Kidney (tissue), 14 donors: ENCODE measurements around the gene NT5C2. TPM values are rescaled to one million over a fixed set of nuclear protein-coding genes. Genes with fewer than 3 reads are reported as not detected.

Experiments used
- DNase-seq, 5 donors: peaks; one replicate each; pipeline ENCODE4 v3.0.0-alpha.2; 2013 to 2020
- FAIRE-seq: peaks from 2 replicates; lab custom pipeline; 2012; peaks lifted over from hg19 to GRCh38; lab: Jason Lieb, UNC
- H3K27ac ChIP-seq, 2 donors: one replicate each; pipeline ENCODE4 v1.7.0; 2013; ENCODE audit warnings: low read depth in 2 of 2, low read length in 2 of 2, inconsistent platforms in 1 of 2
- H3K27me3 ChIP-seq: one replicate; pipeline ENCODE4 v1.7.1; 2013; ENCODE audit warnings: low read length, inconsistent platforms; ENCODE audit not compliant: control insufficient read depth, insufficient read depth
- H3K36me3 ChIP-seq, 3 donors: one replicate each; pipeline versions ENCODE4 v1.7.0 to v1.7.1; 2013; ENCODE audit warnings: low read length in 3 of 3, control low read depth in 1 of 3, inconsistent platforms in 1 of 3; ENCODE audit not compliant: insufficient read depth in 3 of 3, control insufficient read depth in 2 of 3
- H3K4me1 ChIP-seq, 3 donors: one replicate each; pipeline versions ENCODE4 v1.7.0 to v1.7.1; 2013; ENCODE audit warnings: low read length in 3 of 3, inconsistent platforms in 1 of 3, low read depth in 1 of 3; ENCODE audit not compliant: control insufficient read depth in 2 of 3, insufficient read depth in 2 of 3
- H3K4me3 ChIP-seq, 3 donors: one replicate each; pipeline versions ENCODE4 v1.7.0 to v1.8.1; 2013; ENCODE audit warnings: low read length in 3 of 3, control low read depth in 1 of 3, inconsistent platforms in 1 of 3
- H3K9ac ChIP-seq, 3 donors: one replicate each; pipeline versions ENCODE4 v1.7.0 to v1.7.1; 2013; ENCODE audit warnings: low read length in 3 of 3, control low read depth in 1 of 3, inconsistent platforms in 1 of 3
- H3K9me3 ChIP-seq, 3 donors: one replicate each; pipeline versions ENCODE4 v1.7.0 to v1.7.1; 2013; ENCODE audit warnings: low read length in 3 of 3, control low read depth in 1 of 3, inconsistent platforms in 1 of 3; ENCODE audit not compliant: control insufficient read depth in 2 of 3, insufficient read depth in 1 of 3
- CTCF ChIP-seq: IDR thresholded peaks from 3 replicates; pipeline ENCODE4 v1.5.1; 2012; ENCODE audit warnings: mild to moderate bottlenecking, moderate library complexity, borderline replicate concordance; ENCODE audit not compliant: insufficient read depth; ENCODE audit errors: extremely low read depth
- intact Hi-C: fragments of 100-400 bp; cut with DNase I; formaldehyde crosslinking; loops from one replicate; pipeline ENCODE4 v1.11.1; 2022
- polyA plus RNA-seq: library from polyadenylated mRNA; stranded (reverse); fragments of 350-450 nt; fragmentation: Illumina TruSeq; extraction: RNeasy Lipid Tissue Mini Kit (QIAGEN cat#74804); gene quantifications from one replicate; pipeline ENCODE4 v1.2.3, GENCODE V29; 2014; ENCODE audit warnings: low read depth, low replicate concordance; ENCODE audit not compliant: insufficient read depth
- total RNA-seq: library from RNA; stranded (reverse); fragmentation: NEBNext Ultra II Directional; extraction: Animal tissue kit (Norgen Biotek cat#: 25700); gene quantifications from one replicate; pipeline ENCODE4 v1.2.1, GENCODE V29; 2021
- donor health status: control.
- donor health status: control.
- donor health status: control.
- donor health status: control.
- donor health status: control.
- donor health status: DM: yes; HTN: yes; CAD: no.
- donor health status: Normal renal cell carcinoma (clear cell type).

The NT5C2 gene
- total and polyA plus RNA-seq, 2 donors from 2014 or later, result 30.9 to 91.7 TPM

GRCh38 chr10:103197903-103198302 lies 4.8 kb upstream of the NT5C2 start:
- DNase-seq (no peak), FAIRE-seq (no peak)
- no peak overlapping the region for H3K27ac ChIP-seq
- no peaks in the 10 kb centered on the region for H3K27me3 ChIP-seq
- TF ChIP-seq CTCF, result no peak
- H3K9ac ChIP-seq, result no peak overlapping the region
- H3K4me3 ChIP-seq, result no peak overlapping the region
- no peaks in the 10 kb centered on the region for H3K36me3 ChIP-seq
- no peaks in the 10 kb centered on the region for H3K9me3 ChIP-seq
- intact Hi-C loops, result no loop called here
- peaks cover 0 to 5% (median 4%) of the 10 kb centered on the region in 3 donors for H3K4me1 ChIP-seq

GRCh38 chr10:103197174-103197573 lies 4.1 kb upstream of the NT5C2 start:
- H3K27ac ChIP-seq, result peak overlapping the region in 1 of 2 donors; percentile 17
- H3K9me3 ChIP-seq, result no peaks in the 10 kb centered on the region
- DNase-seq (no peak), FAIRE-seq (no peak)
- intact Hi-C loops, result no loop called here
- H3K4me3 ChIP-seq, result no peak overlapping the region
- TF ChIP-seq CTCF, result no peak
- H3K4me1 ChIP-seq, result peaks cover 0 to 5% (median 4%) of the 10 kb centered on the region in 3 donors
- no peak overlapping the region for H3K9ac ChIP-seq
- no peaks in the 10 kb centered on the region for H3K36me3 ChIP-seq
- no peaks in the 10 kb centered on the region for H3K27me3 ChIP-seq

GRCh38 chr10:103196516-103196915 lies 3.4 kb upstream of the NT5C2 start:
- no peak overlapping the region for H3K27ac ChIP-seq
- no peak overlapping the region for H3K9ac ChIP-seq
- no peak overlapping the region for H3K4me3 ChIP-seq
- no peaks in the 10 kb centered on the region for H3K36me3 ChIP-seq
- no peaks in the 10 kb centered on the region for H3K9me3 ChIP-seq
- FAIRE-seq (no peak), DNase-seq (no peak)
- intact Hi-C loops, result no loop called here
- H3K4me1 ChIP-seq, result peaks cover 0 to 7% (median 5%) of the 10 kb centered on the region in 3 donors
- no peaks in the 10 kb centered on the region for H3K27me3 ChIP-seq
- no peak for TF ChIP-seq CTCF
